A549 (cell line): ENCODE measurements around the gene IDH3G.

ENCODE experiments used
- E2F6 ChIP-seq: IDR thresholded peaks from 2 replicates; pipeline ENCODE4 v1.6.1; 2012; ENCODE audit warnings: low read depth, borderline replicate concordance
- ESRRA ChIP-seq: fragments of 150-350 bp; IDR thresholded peaks from 2 replicates; pipeline ENCODE4 v1.6.1; 2014; ENCODE audit warnings: mild to moderate bottlenecking, low read length, borderline replicate concordance
- FOSL2 ChIP-seq, 2 experiments: fragments of 450-650 bp in 1 of 2; fragments of >200 bp in 1 of 2; sonication (Bioruptor Twin) in 1 of 2; formaldehyde crosslinking; IDR thresholded peaks; 2 replicates each; pipeline versions ENCODE4 v1.5.0 to v1.6.1; 2016 to 2020; ENCODE audit warnings: mild to moderate bottlenecking in 1 of 2, moderate library complexity in 1 of 2
- HEYL ChIP-seq: fragments of 250-450 bp; sonication (Bioruptor Pico); IDR thresholded peaks from 2 replicates; pipeline ENCODE4 v1.8.0; 2021; ENCODE audit warnings: mild to moderate bottlenecking, moderate library complexity
- HOXA7 ChIP-seq: fragments of 250-450 bp; sonication (Bioruptor Pico); IDR thresholded peaks from 2 replicates; pipeline ENCODE4 v1.5.0; 2020; ENCODE audit warnings: mild to moderate bottlenecking, moderate library complexity
- HOXB13 ChIP-seq: fragments of 250-450 bp; sonication (Bioruptor Pico); IDR thresholded peaks from 2 replicates; pipeline ENCODE4 v1.5.0; 2020; ENCODE audit warnings: low read depth, mild to moderate bottlenecking, moderate library complexity
- PBX3 ChIP-seq: IDR thresholded peaks from 2 replicates; pipeline ENCODE4 v1.6.1; 2012
- POLR2A ChIP-seq: IDR thresholded peaks from 2 replicates; pipeline ENCODE4 v1.6.1; 2012; ENCODE audit warnings: mild to moderate bottlenecking, low read length
- ZSCAN20 ChIP-seq: fragments of 250-450 bp; sonication (Bioruptor Pico); IDR thresholded peaks from 2 replicates; pipeline ENCODE4 v1.8.0; 2022; ENCODE audit warnings: mild to moderate bottlenecking, moderate library complexity
- TF ChIP-seq, protein P1 (sequence below): fragments of >200 bp; sonication (Bioruptor Twin); formaldehyde crosslinking; IDR thresholded peaks from 3 replicates; pipeline ENCODE4 v1.5.1; 2016
- TF ChIP-seq, protein P2 (sequence below): fragments of 250-450 bp; sonication (Bioruptor Pico); IDR thresholded peaks from 2 replicates; pipeline ENCODE4 v1.5.0; 2021; ENCODE audit warnings: mild to moderate bottlenecking, moderate library complexity, borderline replicate concordance

DNA sequence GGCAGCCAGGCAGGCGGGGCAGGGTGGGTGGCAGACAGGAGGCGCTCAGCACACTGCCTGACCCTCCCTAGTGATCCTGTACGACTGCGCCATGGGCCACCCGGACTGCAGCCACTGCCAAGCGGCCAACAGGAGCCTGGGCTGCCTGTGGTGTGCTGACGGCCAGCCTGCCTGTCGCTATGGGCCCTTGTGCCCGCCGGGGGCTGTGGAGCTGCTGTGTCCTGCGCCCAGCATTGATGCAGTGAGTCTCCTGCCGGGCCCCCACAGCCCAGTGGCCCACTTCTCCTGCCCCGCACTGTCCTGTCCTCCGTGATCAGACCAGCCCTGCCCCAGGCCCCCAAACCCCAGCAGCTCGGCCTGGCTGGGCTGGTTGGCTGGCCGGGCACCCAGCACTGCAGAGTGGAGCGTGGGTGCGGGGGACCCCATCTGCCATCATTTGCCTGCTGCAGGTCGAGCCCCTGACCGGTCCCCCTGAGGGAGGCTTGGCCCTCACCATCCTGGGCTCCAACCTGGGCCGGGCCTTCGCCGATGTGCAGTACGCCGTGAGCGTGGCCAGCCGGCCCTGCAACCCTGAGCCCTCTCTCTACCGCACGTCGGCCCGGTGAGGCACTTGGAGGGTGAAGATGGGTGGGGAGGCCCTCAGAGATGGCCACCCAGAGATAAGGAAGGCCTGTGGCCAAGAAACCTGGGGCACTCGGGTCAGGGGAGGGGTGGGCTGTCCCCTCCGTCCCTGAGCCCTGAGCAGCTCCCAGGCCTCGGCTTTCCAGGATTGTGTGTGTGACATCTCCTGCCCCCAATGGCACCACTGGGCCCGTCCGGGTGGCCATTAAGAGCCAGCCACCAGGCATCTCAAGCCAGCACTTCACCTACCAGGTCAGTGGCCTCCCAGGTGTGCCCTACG lies 22.5 kb downstream of the IDH3G start:
- TF ChIP-seq E2F6 (no peak), HOXB13 (no peak), ZSCAN20 (no peak), ESRRA (no peak), HOXA7 (CRISPR knock-in tag) (no peak), FOSL2 (IDR thresholded peaks at IDR 0.05) (no peak), FOSL2 (CRISPR knock-in tag; IDR thresholded peaks at IDR 0.05) (no peak), PBX3 (no peak), POLR2A (no peak), HEYL (CRISPR knock-in tag) (no peak)
- TF ChIP-seq, protein P1, sequence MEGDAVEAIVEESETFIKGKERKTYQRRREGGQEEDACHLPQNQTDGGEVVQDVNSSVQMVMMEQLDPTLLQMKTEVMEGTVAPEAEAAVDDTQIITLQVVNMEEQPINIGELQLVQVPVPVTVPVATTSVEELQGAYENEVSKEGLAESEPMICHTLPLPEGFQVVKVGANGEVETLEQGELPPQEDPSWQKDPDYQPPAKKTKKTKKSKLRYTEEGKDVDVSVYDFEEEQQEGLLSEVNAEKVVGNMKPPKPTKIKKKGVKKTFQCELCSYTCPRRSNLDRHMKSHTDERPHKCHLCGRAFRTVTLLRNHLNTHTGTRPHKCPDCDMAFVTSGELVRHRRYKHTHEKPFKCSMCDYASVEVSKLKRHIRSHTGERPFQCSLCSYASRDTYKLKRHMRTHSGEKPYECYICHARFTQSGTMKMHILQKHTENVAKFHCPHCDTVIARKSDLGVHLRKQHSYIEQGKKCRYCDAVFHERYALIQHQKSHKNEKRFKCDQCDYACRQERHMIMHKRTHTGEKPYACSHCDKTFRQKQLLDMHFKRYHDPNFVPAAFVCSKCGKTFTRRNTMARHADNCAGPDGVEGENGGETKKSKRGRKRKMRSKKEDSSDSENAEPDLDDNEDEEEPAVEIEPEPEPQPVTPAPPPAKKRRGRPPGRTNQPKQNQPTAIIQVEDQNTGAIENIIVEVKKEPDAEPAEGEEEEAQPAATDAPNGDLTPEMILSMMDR, result no peak
- TF ChIP-seq, protein P2, sequence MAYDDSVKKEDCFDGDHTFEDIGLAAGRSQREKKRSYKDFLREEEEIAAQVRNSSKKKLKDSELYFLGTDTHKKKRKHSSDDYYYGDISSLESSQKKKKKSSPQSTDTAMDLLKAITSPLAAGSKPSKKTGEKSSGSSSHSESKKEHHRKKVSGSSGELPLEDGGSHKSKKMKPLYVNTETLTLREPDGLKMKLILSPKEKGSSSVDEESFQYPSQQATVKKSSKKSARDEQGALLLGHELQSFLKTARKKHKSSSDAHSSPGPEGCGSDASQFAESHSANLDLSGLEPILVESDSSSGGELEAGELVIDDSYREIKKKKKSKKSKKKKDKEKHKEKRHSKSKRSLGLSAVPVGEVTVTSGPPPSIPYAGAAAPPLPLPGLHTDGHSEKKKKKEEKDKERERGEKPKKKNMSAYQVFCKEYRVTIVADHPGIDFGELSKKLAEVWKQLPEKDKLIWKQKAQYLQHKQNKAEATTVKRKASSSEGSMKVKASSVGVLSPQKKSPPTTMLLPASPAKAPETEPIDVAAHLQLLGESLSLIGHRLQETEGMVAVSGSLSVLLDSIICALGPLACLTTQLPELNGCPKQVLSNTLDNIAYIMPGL, result no peak
